Mucosa of descending colon (tissue), 3 donors: ENCODE data around the gene NGLY1. TPM values are rescaled to one million over a fixed set of nuclear protein-coding genes. Genes with fewer than 3 reads are reported as not detected.
A peak's percentile ranks its signal among the peaks of the same experiment; 100 is the strongest.

Source experiments
- ATAC-seq: fragments of 200-7000 bp; cut with Tn5 transposase; one replicate; pipeline ENCODE4 v1.9.1; 2020; ENCODE audit warnings: mild to moderate bottlenecking, moderate library complexity
- DNase-seq, 3 donors: peaks; one replicate each; pipeline ENCODE4 v3.0.0-alpha.2; 2020
- H3K36me3 ChIP-seq: fragments of 200-600 bp; one replicate; pipeline ENCODE4 v1.8.0; 2021; ENCODE audit warnings: low read depth, mild to moderate bottlenecking
- H3K4me1 ChIP-seq: fragments of 200-600 bp; one replicate; pipeline ENCODE4 v1.8.0; 2021; ENCODE audit warnings: low read depth, mild to moderate bottlenecking
- H3K4me3 ChIP-seq: fragments of 200-600 bp; one replicate; pipeline ENCODE4 v1.8.0; 2021; ENCODE audit warnings: mild to moderate bottlenecking
- H3K9me3 ChIP-seq: fragments of 200-600 bp; one replicate; pipeline ENCODE4 v1.8.0; 2021; ENCODE audit warnings: mild to moderate bottlenecking
- intact Hi-C, 2 donors: fragments of 100-400 bp; cut with DNase I in 1 of 2; cut with micrococcal nuclease in 1 of 2; formaldehyde crosslinking; loops; one replicate each; pipeline versions ENCODE4 v1.11.0 to v1.11.1; 2022; cut with DNase I, micrococcal nuclease
- total RNA-seq, 3 donors: library from RNA; stranded (reverse); fragmentation: NEBNext Ultra II Directional in 2 of 3; extraction: Animal tissue kit (Norgen Biotek cat#: 25700) in 2 of 3; gene quantifications; one replicate each; pipeline versions ENCODE4 v1.2.1 to v1.2.4, GENCODE V29; 2021 to 2023
- TF ChIP-seq, protein P1 (sequence below): fragments of 200-600 bp; IDR thresholded peaks from one replicate; pipeline ENCODE4 v1.8.0; 2022; ENCODE audit warnings: antibody characterized with exemption, mild to moderate bottlenecking
- donor health status: DM: no; HTN: no; CAD: no; lungs with moderate emphysema.
- donor health status: DM: no; HTN: no; CAD: no.
- donor health status: DM: no; HTN: yes; CAD: no.

NGLY1 gene
- total RNA-seq, 3 donors from 2014 or later, result 37.2 to 57.5 (median 41.1) TPM

DNA sequence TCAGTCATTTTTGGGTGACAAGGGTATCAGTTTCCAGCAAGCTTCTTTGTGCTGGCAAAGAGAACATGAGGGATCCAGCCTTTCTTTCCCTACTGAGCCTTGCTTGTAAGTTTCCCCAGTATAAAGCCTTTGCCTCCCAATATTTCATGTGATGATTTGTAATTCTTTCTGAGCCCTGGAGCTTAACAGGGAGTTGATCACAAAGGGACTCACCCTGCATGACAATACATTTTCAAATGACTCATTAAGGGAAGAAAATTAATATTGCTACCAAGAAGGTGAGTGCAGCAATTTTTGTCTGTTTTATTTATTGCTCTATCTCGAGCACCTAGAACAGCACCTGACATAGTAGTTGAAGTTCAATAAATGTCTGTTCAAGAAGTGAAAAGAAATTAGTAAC, 34.4 kb upstream of the NGLY1 start:
- H3K9me3 ChIP-seq, result no peaks in the 10 kb centered on the region
- no peak overlapping the region for H3K4me3 ChIP-seq
- DNase-seq (no peak), ATAC-seq (no peak)
- H3K4me1 ChIP-seq, result peaks cover 17% of the 10 kb centered on the region
- TF ChIP-seq, protein P1, sequence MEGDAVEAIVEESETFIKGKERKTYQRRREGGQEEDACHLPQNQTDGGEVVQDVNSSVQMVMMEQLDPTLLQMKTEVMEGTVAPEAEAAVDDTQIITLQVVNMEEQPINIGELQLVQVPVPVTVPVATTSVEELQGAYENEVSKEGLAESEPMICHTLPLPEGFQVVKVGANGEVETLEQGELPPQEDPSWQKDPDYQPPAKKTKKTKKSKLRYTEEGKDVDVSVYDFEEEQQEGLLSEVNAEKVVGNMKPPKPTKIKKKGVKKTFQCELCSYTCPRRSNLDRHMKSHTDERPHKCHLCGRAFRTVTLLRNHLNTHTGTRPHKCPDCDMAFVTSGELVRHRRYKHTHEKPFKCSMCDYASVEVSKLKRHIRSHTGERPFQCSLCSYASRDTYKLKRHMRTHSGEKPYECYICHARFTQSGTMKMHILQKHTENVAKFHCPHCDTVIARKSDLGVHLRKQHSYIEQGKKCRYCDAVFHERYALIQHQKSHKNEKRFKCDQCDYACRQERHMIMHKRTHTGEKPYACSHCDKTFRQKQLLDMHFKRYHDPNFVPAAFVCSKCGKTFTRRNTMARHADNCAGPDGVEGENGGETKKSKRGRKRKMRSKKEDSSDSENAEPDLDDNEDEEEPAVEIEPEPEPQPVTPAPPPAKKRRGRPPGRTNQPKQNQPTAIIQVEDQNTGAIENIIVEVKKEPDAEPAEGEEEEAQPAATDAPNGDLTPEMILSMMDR, result no peak
- intact Hi-C loops, result no loop called here
- H3K36me3 ChIP-seq, result no peaks in the 10 kb centered on the region

DNA sequence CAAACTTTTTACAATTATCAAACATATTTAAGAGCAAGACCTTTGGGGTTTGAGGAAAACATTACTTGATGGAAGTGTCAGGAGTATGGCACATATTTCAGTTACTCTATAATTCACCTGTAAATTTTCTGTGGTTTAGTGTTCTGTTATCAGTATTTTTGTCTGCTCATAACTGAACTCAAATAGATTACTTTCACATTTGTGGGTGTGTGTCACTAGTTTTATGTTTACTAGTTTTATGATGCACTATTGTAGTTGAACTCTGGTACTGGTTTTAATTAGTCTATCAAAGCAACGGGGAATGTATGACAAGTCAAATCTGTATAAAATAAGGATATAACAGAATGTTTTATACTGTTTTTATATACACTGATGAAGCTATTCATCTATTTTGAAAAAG, 33.9 kb upstream of the NGLY1 start:
- Histone ChIP-seq H3K4me3 (no peak overlapping the region), H3K9me3 (no peaks in the 10 kb centered on the region), H3K4me1 (peaks cover 17% of the 10 kb centered on the region), H3K36me3 (no peaks in the 10 kb centered on the region)
- ATAC-seq (peak; percentile 95), DNase-seq (no peak)
- TF ChIP-seq, protein P1, result no peak
- intact Hi-C loops, result no loop called here

DNA sequence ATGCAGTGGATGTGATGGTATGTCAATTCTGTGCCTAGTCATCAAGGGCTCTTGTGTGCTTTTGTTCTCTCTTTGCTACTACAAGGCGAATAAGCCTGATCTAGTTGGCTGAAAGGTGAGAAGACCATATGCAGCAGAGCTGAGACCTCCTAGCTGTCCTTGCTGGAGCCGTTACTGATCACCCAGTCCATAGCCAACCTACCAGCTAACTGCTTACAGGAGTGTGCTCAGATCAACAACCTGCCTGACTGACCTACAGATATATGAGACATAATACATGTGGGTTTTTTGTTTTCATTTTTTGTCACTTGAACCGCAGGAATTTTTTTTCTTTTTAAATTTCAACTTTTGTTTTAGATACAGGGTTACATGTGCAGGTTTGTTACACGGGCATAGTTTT, 29.4 kb upstream of the NGLY1 start:
- no peak for DNase-seq
- Histone ChIP-seq H3K4me1 (peaks cover 14% of the 10 kb centered on the region), H3K4me3 (no peak overlapping the region), H3K9me3 (no peaks in the 10 kb centered on the region), H3K36me3 (no peaks in the 10 kb centered on the region)
- ATAC-seq, result no peak
- TF ChIP-seq, protein P1, result no peak
- intact Hi-C loops, result no loop called here

- DNase-seq (no peak), ATAC-seq (no peak)
- Histone ChIP-seq H3K4me1 (no peaks in the 10 kb centered on the region), H3K36me3 (no peaks in the 10 kb centered on the region), H3K9me3 (no peaks in the 10 kb centered on the region), H3K4me3 (no peak overlapping the region)
- TF ChIP-seq, protein P1, result no peak
- intact Hi-C loops, result no loop called here
Measured at GRCh38 chr3:25804676-25805075, 21.4 kb upstream of the NGLY1 start.

GRCh38 chr3:25803833-25804232, 20.6 kb upstream of the NGLY1 start:
- Histone ChIP-seq H3K9me3 (no peaks in the 10 kb centered on the region), H3K4me3 (no peak overlapping the region), H3K36me3 (no peaks in the 10 kb centered on the region), H3K4me1 (no peaks in the 10 kb centered on the region)
- ATAC-seq (no peak), DNase-seq (no peak)
- intact Hi-C loops, result no loop called here
- TF ChIP-seq, protein P1, result no peak

- ATAC-seq, result no peak
- intact Hi-C loops, result no loop called here
Measured at GRCh38 chr3:25801786-25802185, 18.5 kb upstream of the NGLY1 start.

More at GRCh38 chr3:25801786-25802185, 18.5 kb upstream of the NGLY1 start:
- no peaks in the 10 kb centered on the region for H3K36me3 ChIP-seq
- TF ChIP-seq, protein P1, result no peak
- H3K4me3 ChIP-seq, result no peak overlapping the region
- H3K9me3 ChIP-seq, result no peaks in the 10 kb centered on the region
- no peaks in the 10 kb centered on the region for H3K4me1 ChIP-seq
- DNase-seq, result no peak
